ENCODE measurements around the gene LRRK1. TPM values are rescaled to one million over a fixed set of nuclear protein-coding genes. Genes with fewer than 3 reads are reported as not detected.

The LRRK1 gene
- total and polyA plus RNA-seq, 2 of the 4 experiments (the other 2 are of a cell fraction) = 3.0 to 5.8 TPM

GRCh38 chr15:101115786-101116680, 196.9 kb downstream of the LRRK1 start:
- peak overlapping the region; percentile 88 for H2AFZ ChIP-seq (replicated peaks; ENCODE audit: low read length, poor library complexity)
- peak overlapping the region; percentile 69; the same call in 1 of the 2 replicates for H2BK20ac ChIP-seq (ENCODE audit: low read depth, low read length)
- H4K5ac ChIP-seq (ENCODE audit: low read depth, low read length) = peak overlapping the region; percentile 69
- H3K4me1 ChIP-seq (ENCODE audit: control insufficient read depth, insufficient read depth, low read length) = peaks cover 14% of the 10 kb centered on the region
- peak overlapping the region; percentile 26 to 83; a peak in 3 of 4 replicates for H4K8ac ChIP-seq (ENCODE audit: low read depth in 2 of 2, low read length in 2 of 2)
- ChIA-PET CTCF (no interaction called here), POLR2A (ENCODE audit: unreplicated experiment) (no interaction called here)
- DNase-seq (peak; percentile 77), ATAC-seq (ENCODE audit: low read depth) (peak; percentile 85)
- TF ChIP-seq ELK1 (IDR thresholded peaks at IDR 0.05; ENCODE audit: borderline replicate concordance, low read depth, low read length) = no peak
- peak; percentile 35; the same call in 1 of the 2 replicates for TF ChIP-seq MXI1 (IDR thresholded peaks at IDR 0.05; ENCODE audit: borderline replicate concordance, low read depth, low read length)
- TF ChIP-seq CEBPB (IDR thresholded peaks at IDR 0.05; ENCODE audit: low read depth, low read length) = peak; percentile 38
- no peaks in the 10 kb centered on the region for H3K36me3 ChIP-seq (ENCODE audit: control insufficient read depth, insufficient read depth, low read length)
- peak overlapping the region; percentile 59 for H4K91ac ChIP-seq (ENCODE audit: insufficient read depth, low read depth, low read length)
- H3K79me1 ChIP-seq (ENCODE audit: low read depth in 1 of 2, low read length in 2 of 2) = no peaks in the 10 kb centered on the region; a peak in 1 of 4 replicates
- no peak overlapping the region for H3K4me3 ChIP-seq (ENCODE audit: insufficient read depth, low read depth, low read length)
- no peaks in the 10 kb centered on the region for H3K9me3 ChIP-seq (ENCODE audit: control insufficient read depth, insufficient read depth, low read length)
- H2AK5ac ChIP-seq (ENCODE audit: low read depth, low read length) = peak overlapping the region; percentile 93
- H2BK120ac ChIP-seq (ENCODE audit: low read depth, low read length) = peak overlapping the region; percentile 21
- peak overlapping the region; percentile 83 for H2AK9ac ChIP-seq (replicated peaks; ENCODE audit: low read depth, low read length, poor library complexity)
- WGBS, 2 experiments (ENCODE audit: extremely low coverage in 2 of 2, insufficient read length in 1 of 2) = 16% methylated on average over 4 of the region's 17 CpGs; no CpG with 5 or more reads in 1 of the 2 experiments
- H4K20me1 ChIP-seq (ENCODE audit: insufficient read depth, low read length) = no peaks in the 10 kb centered on the region
- H3K18ac ChIP-seq (ENCODE audit: low read depth, low read length) = peak overlapping the region; percentile 93
- H3K27ac ChIP-seq (ENCODE audit: insufficient read depth, low read length) = peak overlapping the region; percentile 51
- dilution Hi-C loops (cut with HindIII; ENCODE audit: low sequenced_read_pairs, unreplicated experiment) (no loop called here), intact Hi-C loops (cut with micrococcal nuclease) (no loop called here), in situ Hi-C loops (cut with MboI; ENCODE audit: low sequenced_read_pairs) (no loop called here)
- no peak overlapping the region for H3K56ac ChIP-seq (ENCODE audit: extremely low read depth, insufficient read depth, low read length)
- peak overlapping the region; percentile 14 for H3K9ac ChIP-seq (ENCODE audit: low read depth, low read length)
- peak overlapping the region; percentile 81 for H3K4ac ChIP-seq (ENCODE audit: low read depth, low read length)
- H3K9me1 ChIP-seq (ENCODE audit: insufficient read depth, low read length) = peaks cover 7% of the 10 kb centered on the region
- peak overlapping the region; percentile 43 for H2BK5ac ChIP-seq (ENCODE audit: low read depth, low read length, poor library complexity, severe bottlenecking)
- H3K4me2 ChIP-seq (ENCODE audit: low read depth, low read length) = no peak overlapping the region; the same call in 1 of the 2 replicates
- peak overlapping the region; percentile 43; the same call in 1 of the 2 replicates for H3K23ac ChIP-seq (ENCODE audit: low read depth, low read length)
- no TSS peak for BruUV-seq (replicated peaks)
- peak overlapping the region; percentile 21; the same call in 2 of the 3 replicates for H2BK15ac ChIP-seq (ENCODE audit: low read depth, low read length)
- H3K27me3 ChIP-seq (ENCODE audit: control insufficient read depth, insufficient read depth, low read length) = no peaks in the 10 kb centered on the region
- peak overlapping the region; percentile 62 for H3K14ac ChIP-seq (replicated peaks; ENCODE audit: low read depth, low read length)
